A673 (cell line): ENCODE measurements around the gene HPDL. TPM values are rescaled to one million over a fixed set of nuclear protein-coding genes. Genes with fewer than 3 reads are reported as not detected.
A peak's percentile ranks its signal among the peaks of the same experiment; 100 is the strongest.

Experiments used
- BruUV-seq: library from RNA; stranded (reverse); fragments of 400-500 nt; replicated peaks from 2 replicates; lab custom pipeline; 2021; lab: Mats Ljungman, UMichigan
- CTCF ChIA-PET: fragments of 300-600 bp; sonication (Branson Sonifier 250); formaldehyde crosslinking; loops from one replicate; lab custom pipeline; 2022; ENCODE audit warnings: antibody characterized with exemption; lab: Charles Lee
- POLR2A ChIA-PET: fragments of 300-600 bp; sonication (Branson Sonifier 250); formaldehyde crosslinking; loops from one replicate; lab custom pipeline; 2022; ENCODE audit warnings: antibody characterized with exemption; ENCODE audit not compliant: low non-redundant PET; lab: Charles Lee
- DNase-seq: peaks from one replicate; pipeline ENCODE4 v3.0.0-alpha.2; 2015; ENCODE audit warnings: low spot score
- H3K27ac ChIP-seq: fragments of 200-600 bp; sonication (generic); 2 replicates; pipeline ENCODE4 v1.5.1; 2016; ENCODE audit warnings: mixed run types, low read depth, mild to moderate bottlenecking, mixed read lengths, antibody characterized with exemption, low read length; ENCODE audit not compliant: poor library complexity, severe bottlenecking
- H3K27me3 ChIP-seq: fragments of 200-600 bp; sonication (generic); replicated peaks from 2 replicates; pipeline ENCODE4 v1.6.1; 2017; ENCODE audit warnings: mixed run types, low read depth, mild to moderate bottlenecking, mixed read lengths, antibody characterized with exemption, low read length; ENCODE audit not compliant: insufficient read depth, poor library complexity
- H3K36me3 ChIP-seq: fragments of 200-600 bp; sonication (generic); 2 replicates; pipeline ENCODE4 v1.6.1; 2016; ENCODE audit warnings: mixed run types, mild to moderate bottlenecking, mixed read lengths, antibody characterized with exemption, low read length; ENCODE audit not compliant: insufficient read depth, poor library complexity, severe bottlenecking
- H3K4me1 ChIP-seq: fragments of 200-600 bp; sonication (generic); 2 replicates; pipeline ENCODE4 v1.6.1; 2017; ENCODE audit warnings: mixed run types, mild to moderate bottlenecking, mixed read lengths, antibody characterized with exemption, low read length; ENCODE audit not compliant: insufficient read depth, poor library complexity, severe bottlenecking
- H3K4me3 ChIP-seq: fragments of 200-600 bp; sonication (generic); 2 replicates; pipeline ENCODE4 v1.5.1; 2016; ENCODE audit warnings: low read depth, mixed run types, mild to moderate bottlenecking, mixed read lengths, low read length; ENCODE audit not compliant: poor library complexity, severe bottlenecking
- H3K9me3 ChIP-seq: fragments of 200-600 bp; sonication (generic); 2 replicates; pipeline ENCODE4 v1.6.1; 2016; ENCODE audit warnings: mixed run types, low read depth, mild to moderate bottlenecking, mixed read lengths, antibody characterized with exemption, low read length; ENCODE audit not compliant: poor library complexity, severe bottlenecking
- EZH2 ChIP-seq: fragments of 200-600 bp; sonication (generic); IDR thresholded peaks from 2 replicates; pipeline ENCODE4 v1.6.1; 2017; ENCODE audit warnings: borderline replicate concordance, low read depth, mild to moderate bottlenecking, mixed read lengths, antibody characterized with exemption, low read length; ENCODE audit not compliant: poor library complexity, severe bottlenecking
- intact Hi-C: fragments of 100-400 bp; cut with micrococcal nuclease; formaldehyde crosslinking; loops from one replicate; pipeline ENCODE4 v1.10.0; 2022; ENCODE audit not compliant: unreplicated experiment
- total RNA-seq: library from RNA; stranded (reverse); gene quantifications from 2 replicates; pipeline ENCODE4 v1.2.3, GENCODE V29; 2021
- TF ChIP-seq, protein P1 (sequence below): fragments of 300-800, 200-600 bp; sonication (generic); conservative IDR thresholded peaks from 2 replicates; pipeline ENCODE4 v1.5.1; 2017; ENCODE audit warnings: low read depth, mild to moderate bottlenecking, antibody characterized with exemption, low read length, moderate library complexity, mixed read lengths

The HPDL gene
- total RNA-seq, 1 experiment from 2014 or later, result 7.3 TPM

DNA sequence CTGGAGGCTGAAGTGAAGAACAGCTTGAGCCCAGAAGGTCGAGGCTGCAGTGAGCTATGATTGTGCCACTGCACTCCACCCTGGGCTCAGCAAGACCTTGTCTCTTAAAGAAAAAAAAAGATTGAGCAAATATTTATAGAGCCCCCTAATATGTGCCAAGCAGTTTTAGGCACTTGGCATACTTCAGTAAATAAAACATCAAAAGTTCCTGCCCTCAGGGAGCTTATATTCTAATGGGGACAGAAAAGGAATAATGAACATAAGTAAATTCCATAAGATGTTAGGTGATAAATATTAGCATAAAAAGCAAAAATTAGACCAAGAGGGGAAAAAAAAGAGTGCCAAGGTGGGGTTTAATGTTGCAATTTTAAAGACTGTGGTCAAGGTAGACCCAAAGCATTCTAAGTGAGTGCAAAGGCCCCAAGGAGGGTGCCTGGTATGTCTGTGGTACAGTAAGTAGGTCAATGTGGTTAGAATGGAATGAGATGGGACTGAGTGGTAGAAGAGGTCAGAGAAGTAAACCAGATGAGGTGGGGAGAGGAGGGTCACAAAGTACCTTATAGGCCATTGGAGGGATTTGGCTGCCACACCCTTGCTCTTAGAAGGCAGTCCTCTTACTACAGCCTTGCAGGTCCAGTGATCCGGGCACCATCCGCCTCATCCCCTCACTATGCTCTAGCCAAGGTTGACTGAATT lies 11.1 kb downstream of the HPDL start:
- no peak for DNase-seq
- CTCF ChIA-PET, result interaction anchor here (0.5 kb wide), 1 partner anchor 34 kb away, joined by 6 read pairs; no protein-coding TSS in a partner anchor

DNA sequence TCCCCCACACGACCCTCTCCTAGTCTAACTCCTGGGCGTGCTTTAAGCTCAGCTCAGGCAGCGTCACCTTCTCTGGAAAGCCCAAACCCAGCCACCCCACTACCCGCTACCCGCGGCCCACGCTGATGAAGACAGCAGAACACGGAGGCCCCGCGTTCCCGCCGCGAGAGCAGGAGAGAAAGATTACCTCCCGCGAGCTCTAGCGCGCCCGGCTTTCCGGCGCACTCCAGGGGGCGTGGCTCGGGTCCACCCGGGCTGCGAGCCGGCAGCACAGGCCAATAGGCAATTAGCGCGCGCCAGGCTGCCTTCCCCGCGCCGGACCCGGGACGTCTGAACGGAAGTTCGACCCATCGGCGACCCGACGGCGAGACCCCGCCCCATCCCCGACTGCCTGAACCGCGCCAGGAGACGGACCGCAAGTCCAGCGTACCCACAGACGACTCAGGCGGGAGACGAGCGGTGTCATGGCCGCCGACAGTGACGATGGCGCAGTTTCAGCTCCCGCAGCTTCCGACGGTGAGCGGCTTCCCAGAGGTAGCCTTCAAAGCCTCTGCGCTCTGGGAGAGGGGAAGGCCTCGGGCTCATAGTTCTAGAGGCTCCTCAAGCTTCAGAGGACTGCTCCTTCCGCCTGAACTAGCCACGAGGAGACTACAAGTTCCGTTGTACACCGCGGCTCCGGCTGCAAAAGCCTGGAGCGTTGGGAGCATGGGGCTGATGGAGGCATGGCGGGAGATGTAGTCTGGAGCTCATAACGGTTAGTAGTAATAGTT lies 13.3 kb downstream of the HPDL start, which contains the start of the genes MUTYH and TOE1:
TSS of gene MUTYH (minus strand) at position 652 of the 770 bp plus-strand sequence. CDS start 5,935 bp downstream, outside the sequence.
TSS of gene TOE1 (plus strand) at position 382 of the 770 bp plus-strand sequence. CDS start at position 465, 83 bp downstream.
- H3K27me3 ChIP-seq, result no peaks in the 10 kb centered on the region
- CTCF ChIA-PET, result interaction anchor here (0.6 to 1.5 kb wide), 3 partner anchors 37 to 352 kb away, joined by 3 to 9 read pairs (median 6); no protein-coding TSS in a partner anchor
- DNase-seq, result peak; percentile 97
- no TSS peak for BruUV-seq
- POLR2A ChIA-PET, result interaction anchor here (0.9 to 1.1 kb wide), 2 partner anchors 160 to 182 kb away, joined by 4 read pairs; partner anchors contain the start of genes CCDC163, MMACHC and PRDX1
- H3K9me3 ChIP-seq, result no peaks in the 10 kb centered on the region
- no peak for TF ChIP-seq EZH2
- TF ChIP-seq, protein P1, sequence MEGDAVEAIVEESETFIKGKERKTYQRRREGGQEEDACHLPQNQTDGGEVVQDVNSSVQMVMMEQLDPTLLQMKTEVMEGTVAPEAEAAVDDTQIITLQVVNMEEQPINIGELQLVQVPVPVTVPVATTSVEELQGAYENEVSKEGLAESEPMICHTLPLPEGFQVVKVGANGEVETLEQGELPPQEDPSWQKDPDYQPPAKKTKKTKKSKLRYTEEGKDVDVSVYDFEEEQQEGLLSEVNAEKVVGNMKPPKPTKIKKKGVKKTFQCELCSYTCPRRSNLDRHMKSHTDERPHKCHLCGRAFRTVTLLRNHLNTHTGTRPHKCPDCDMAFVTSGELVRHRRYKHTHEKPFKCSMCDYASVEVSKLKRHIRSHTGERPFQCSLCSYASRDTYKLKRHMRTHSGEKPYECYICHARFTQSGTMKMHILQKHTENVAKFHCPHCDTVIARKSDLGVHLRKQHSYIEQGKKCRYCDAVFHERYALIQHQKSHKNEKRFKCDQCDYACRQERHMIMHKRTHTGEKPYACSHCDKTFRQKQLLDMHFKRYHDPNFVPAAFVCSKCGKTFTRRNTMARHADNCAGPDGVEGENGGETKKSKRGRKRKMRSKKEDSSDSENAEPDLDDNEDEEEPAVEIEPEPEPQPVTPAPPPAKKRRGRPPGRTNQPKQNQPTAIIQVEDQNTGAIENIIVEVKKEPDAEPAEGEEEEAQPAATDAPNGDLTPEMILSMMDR, result no peak
- peaks cover 10% of the 10 kb centered on the region for H3K4me1 ChIP-seq
- H3K36me3 ChIP-seq, result peaks cover 31% of the 10 kb centered on the region
- H3K27ac ChIP-seq, result peak within 1 kb of the TSS; percentile 98
- intact Hi-C loops, result loop anchor here (5.0 kb wide), 1 partner anchor 152 kb away; the partner anchor contains the start of gene TESK2
- H3K4me3 ChIP-seq, result peak within 1 kb of the TSS; percentile 81

More for the DNA sequence above, 11.1 kb downstream of the HPDL start:
- Histone ChIP-seq H3K27ac (no peak overlapping the region), H3K36me3 (peaks cover 14% of the 10 kb centered on the region), H3K27me3 (no peaks in the 10 kb centered on the region), H3K9me3 (no peaks in the 10 kb centered on the region), H3K4me3 (no peak overlapping the region), H3K4me1 (peaks cover 10% of the 10 kb centered on the region)
- TF ChIP-seq EZH2, result no peak
- TF ChIP-seq, protein P1, result no peak
- POLR2A ChIA-PET, result interaction anchor here (0.7 kb wide), 1 partner anchor 24 kb away, joined by 3 read pairs; no protein-coding TSS in a partner anchor
- BruUV-seq, result no TSS peak
- intact Hi-C loops, result no loop called here

DNA sequence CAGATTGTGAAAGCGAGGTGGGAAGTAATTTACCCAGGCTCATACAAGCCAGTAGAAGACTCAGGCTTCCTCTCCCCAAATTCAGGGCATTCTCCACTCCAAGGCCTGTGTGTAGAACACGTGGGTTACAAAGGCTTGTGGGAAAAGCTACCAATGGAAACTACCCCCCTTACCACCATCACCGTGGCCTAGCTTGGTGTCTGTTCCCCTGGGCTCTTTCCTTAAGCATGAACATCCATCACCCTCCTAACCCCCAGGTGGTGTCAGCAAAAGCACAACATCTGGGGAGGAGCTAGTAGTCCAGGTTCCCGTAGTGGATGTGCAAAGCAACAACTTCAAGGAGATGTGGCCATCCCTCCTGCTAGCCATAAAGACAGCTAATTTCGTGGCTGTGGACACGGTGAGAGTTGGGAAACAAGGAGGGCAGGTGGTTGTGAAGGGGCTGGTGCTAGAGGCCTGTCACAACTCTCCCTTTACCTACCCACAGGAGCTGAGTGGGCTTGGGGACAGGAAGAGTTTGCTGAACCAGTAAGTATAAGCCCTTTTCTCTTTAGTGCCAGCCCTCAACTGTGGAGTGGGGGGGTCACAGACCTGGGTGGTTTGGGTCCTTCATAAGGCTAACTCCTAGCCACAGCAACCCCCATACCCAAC lies 14.2 kb downstream of the HPDL start:
- Histone ChIP-seq H3K4me1 (peaks cover 10% of the 10 kb centered on the region), H3K27me3 (no peaks in the 10 kb centered on the region), H3K36me3 (peaks cover 33% of the 10 kb centered on the region), H3K27ac (peak overlapping the region; percentile 98), H3K9me3 (no peaks in the 10 kb centered on the region), H3K4me3 (peak overlapping the region; percentile 81)
- intact Hi-C loops, result loop anchor here (5.0 kb wide), 1 partner anchor 151 kb away; the partner anchor contains the start of gene TESK2
- TF ChIP-seq, protein P1, result no peak
- TF ChIP-seq EZH2, result no peak
- CTCF ChIA-PET, result interaction anchor here (1.5 kb wide), 1 partner anchor 327 kb away, joined by 6 read pairs; no protein-coding TSS in a partner anchor
- POLR2A ChIA-PET, result no interaction called here
- no TSS peak for BruUV-seq
- peak; percentile 43 for DNase-seq
